Liver (tissue), 9 donors: ENCODE data around the gene SLC4A5. TPM values are rescaled to one million over a fixed set of nuclear protein-coding genes. Genes with fewer than 3 reads are reported as not detected.

ENCODE experiments used
- DNase-seq: peaks from one replicate; pipeline ENCODE4 v3.0.0-alpha.2; 2017; ENCODE audit warnings: low spot score
- H3K27ac ChIP-seq, 2 donors: one replicate each; pipeline ENCODE4 v1.7.0; 2013; ENCODE audit warnings: inconsistent platforms in 2 of 2, low read length in 2 of 2, control low read depth in 1 of 2, low read depth in 1 of 2, mild to moderate bottlenecking in 1 of 2
- H3K27me3 ChIP-seq, 4 donors: one replicate each; pipeline versions ENCODE4 v1.6.1 to v1.7.0; 2013; ENCODE audit warnings: low read length in 3 of 4, inconsistent platforms in 1 of 4, mild to moderate bottlenecking in 1 of 4, moderate library complexity in 1 of 4; ENCODE audit not compliant: control insufficient read depth in 4 of 4, insufficient read depth in 4 of 4
- H3K36me3 ChIP-seq, 4 donors: one replicate each; pipeline versions ENCODE4 v1.6.1 to v1.7.0; 2013; ENCODE audit warnings: low read length in 3 of 4, mild to moderate bottlenecking in 3 of 4, low read depth in 1 of 4, moderate library complexity in 1 of 4; ENCODE audit not compliant: control insufficient read depth in 4 of 4, insufficient read depth in 3 of 4
- H3K4me1 ChIP-seq, 4 donors: one replicate each; pipeline versions ENCODE4 v1.6.1 to v1.7.0; 2013; ENCODE audit warnings: low read length in 3 of 4, mild to moderate bottlenecking in 3 of 4, moderate library complexity in 1 of 4; ENCODE audit not compliant: control insufficient read depth in 4 of 4, insufficient read depth in 4 of 4
- H3K4me3 ChIP-seq, 3 donors: one replicate each; pipeline versions ENCODE4 v1.6.1 to v1.7.0; 2013; ENCODE audit warnings: low read length in 3 of 3, control low read depth in 1 of 3, low read depth in 1 of 3, mild to moderate bottlenecking in 1 of 3
- H3K9ac ChIP-seq, 2 donors: one replicate each; pipeline ENCODE4 v1.7.0; 2013; ENCODE audit warnings: low read length in 2 of 2, mild to moderate bottlenecking in 2 of 2, moderate library complexity in 2 of 2, control low read depth in 1 of 2, low read depth in 1 of 2
- H3K9me3 ChIP-seq, 4 donors: one replicate each; pipeline versions ENCODE4 v1.6.1 to v1.7.0; 2013; ENCODE audit warnings: low read length in 3 of 4; ENCODE audit not compliant: control insufficient read depth in 4 of 4
- EGR1 ChIP-seq, 2 donors: IDR thresholded peaks; 2 replicates each; pipeline ENCODE4 v1.6.1; 2016 to 2018; ENCODE audit warnings: antibody characterized with exemption in 2 of 2, low read depth in 2 of 2
- FOXA1 ChIP-seq: IDR thresholded peaks from 2 replicates; pipeline ENCODE4 v1.6.1; 2016; ENCODE audit warnings: antibody characterized with exemption
- HNF4A ChIP-seq, 2 donors: conservative IDR thresholded peaks; 2 replicates each; pipeline ENCODE4 v1.6.1; 2016; ENCODE audit warnings: antibody characterized with exemption in 2 of 2, mild to moderate bottlenecking in 2 of 2
- JUND ChIP-seq, 2 donors: IDR thresholded peaks; 2 replicates each; pipeline ENCODE4 v1.6.1; 2016; ENCODE audit warnings: antibody characterized with exemption in 2 of 2
- NR2F2 ChIP-seq: IDR thresholded peaks from 2 replicates; pipeline ENCODE4 v1.6.1; 2016; ENCODE audit warnings: antibody characterized with exemption
- RAD21 ChIP-seq, 2 donors: IDR thresholded peaks; 2 replicates each; pipeline ENCODE4 v1.6.1; 2016; ENCODE audit warnings: antibody characterized with exemption in 2 of 2, mild to moderate bottlenecking in 2 of 2
- REST ChIP-seq: IDR thresholded peaks from 2 replicates; pipeline ENCODE4 v1.6.1; 2016; ENCODE audit warnings: antibody characterized with exemption, mild to moderate bottlenecking
- RXRA ChIP-seq, 2 donors: IDR thresholded peaks; 2 replicates each; pipeline ENCODE4 v1.6.1; 2017 to 2018; ENCODE audit warnings: antibody characterized with exemption in 2 of 2, mild to moderate bottlenecking in 1 of 2
- SP1 ChIP-seq: IDR thresholded peaks from 2 replicates; pipeline ENCODE4 v1.6.1; 2018; ENCODE audit warnings: antibody characterized with exemption, mild to moderate bottlenecking
- TAF1 ChIP-seq: conservative IDR thresholded peaks from 2 replicates; pipeline ENCODE4 v1.6.1; 2016; ENCODE audit warnings: antibody characterized with exemption, mild to moderate bottlenecking
- YY1 ChIP-seq: IDR thresholded peaks from 2 replicates; pipeline ENCODE4 v1.6.1; 2016; ENCODE audit warnings: antibody characterized with exemption, mild to moderate bottlenecking
- WGBS: extraction: QIAGEN DNeasy Blood & Tissue Kit; methylation state at CpG from one replicate; pipeline ENCODE4 v1.1.7; 2013; 5-methylcytosine and 5-hydroxymethylcytosine counted together
- polyA plus RNA-seq, 2 donors: library from polyadenylated mRNA; stranded (reverse) in 1 of 2; unstranded in 1 of 2; fragments of 200-250 nt in 1 of 2; fragments of >200 nt in 1 of 2; fragmentation: Nextera tagmentation in 1 of 2; extraction: Ambion mirVana in 1 of 2; gene quantifications; one replicate each; pipeline versions ENCODE4 v1.2.1 to v1.2.3, GENCODE V29; 2013 to 2015
- total RNA-seq, 2 donors: library from RNA; depleted of rRNA; stranded (reverse); fragments of >200 nt; gene quantifications; one replicate each; pipeline ENCODE4 v1.2.3, GENCODE V29; 2014
- TF ChIP-seq, protein P1 (sequence below): fragments of 150-350 bp; IDR thresholded peaks from 2 replicates; pipeline ENCODE4 v1.5.1; 2017; ENCODE audit warnings: improper control_type of control experiment, low read depth, low read length; ENCODE audit not compliant: missing input control
- TF ChIP-seq, protein P2 (sequence below): IDR thresholded peaks from 2 replicates; pipeline ENCODE4 v1.6.1; 2016; ENCODE audit warnings: antibody characterized with exemption
- TF ChIP-seq, protein P3 (sequence below): IDR thresholded peaks from 2 replicates; pipeline ENCODE4 v1.6.1; 2016; ENCODE audit warnings: antibody characterized with exemption
- TF ChIP-seq, protein P4 (sequence below): IDR thresholded peaks from 2 replicates; pipeline ENCODE4 v1.6.1; 2016; ENCODE audit warnings: antibody characterized with exemption
- donor health status: healthy.
- donor health status: healthy.
- donor health status: healthy.
- donor health status: healthy.
- donor health status: healthy.

SLC4A5 gene
- total and polyA plus RNA-seq, 4 donors: 0.12 to 0.50 (median 0.29) TPM

DNA sequence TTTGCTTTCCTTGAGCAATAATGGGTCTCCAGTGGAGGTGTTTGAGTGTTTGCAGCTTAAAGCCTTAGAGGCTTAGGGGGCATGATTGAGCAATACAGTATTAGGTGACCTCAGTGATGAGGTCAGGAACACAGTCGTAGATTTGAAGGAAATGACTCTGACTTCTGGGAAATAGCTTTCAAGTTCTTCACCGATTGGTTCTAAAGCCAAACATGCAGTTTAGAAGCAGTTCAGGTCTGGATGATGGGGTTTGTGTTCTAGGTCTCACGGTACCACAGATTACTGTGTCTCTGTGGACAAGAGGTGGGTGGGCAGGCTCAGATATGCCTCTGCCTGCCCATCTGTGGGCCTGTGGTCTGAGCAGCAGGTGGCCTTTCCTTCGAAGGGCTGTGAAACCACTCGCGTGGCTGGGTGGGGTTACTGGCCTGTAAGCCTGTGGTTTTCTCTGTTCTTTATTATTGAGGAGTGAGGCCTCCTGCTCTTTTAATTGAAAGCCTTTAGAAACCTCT is 137.0 kb downstream of the SLC4A5 start (continued):
- TF ChIP-seq, protein P1, sequence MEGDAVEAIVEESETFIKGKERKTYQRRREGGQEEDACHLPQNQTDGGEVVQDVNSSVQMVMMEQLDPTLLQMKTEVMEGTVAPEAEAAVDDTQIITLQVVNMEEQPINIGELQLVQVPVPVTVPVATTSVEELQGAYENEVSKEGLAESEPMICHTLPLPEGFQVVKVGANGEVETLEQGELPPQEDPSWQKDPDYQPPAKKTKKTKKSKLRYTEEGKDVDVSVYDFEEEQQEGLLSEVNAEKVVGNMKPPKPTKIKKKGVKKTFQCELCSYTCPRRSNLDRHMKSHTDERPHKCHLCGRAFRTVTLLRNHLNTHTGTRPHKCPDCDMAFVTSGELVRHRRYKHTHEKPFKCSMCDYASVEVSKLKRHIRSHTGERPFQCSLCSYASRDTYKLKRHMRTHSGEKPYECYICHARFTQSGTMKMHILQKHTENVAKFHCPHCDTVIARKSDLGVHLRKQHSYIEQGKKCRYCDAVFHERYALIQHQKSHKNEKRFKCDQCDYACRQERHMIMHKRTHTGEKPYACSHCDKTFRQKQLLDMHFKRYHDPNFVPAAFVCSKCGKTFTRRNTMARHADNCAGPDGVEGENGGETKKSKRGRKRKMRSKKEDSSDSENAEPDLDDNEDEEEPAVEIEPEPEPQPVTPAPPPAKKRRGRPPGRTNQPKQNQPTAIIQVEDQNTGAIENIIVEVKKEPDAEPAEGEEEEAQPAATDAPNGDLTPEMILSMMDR: no peak
- TF ChIP-seq TAF1 (no peak), NR2F2 (no peak), HNF4A (conservative IDR thresholded peaks at IDR 0.05) (no peak), JUND (IDR thresholded peaks at IDR 0.05) (no peak), YY1 (no peak), SP1 (no peak), RXRA (IDR thresholded peaks at IDR 0.05) (no peak)
- TF ChIP-seq, protein P2, sequence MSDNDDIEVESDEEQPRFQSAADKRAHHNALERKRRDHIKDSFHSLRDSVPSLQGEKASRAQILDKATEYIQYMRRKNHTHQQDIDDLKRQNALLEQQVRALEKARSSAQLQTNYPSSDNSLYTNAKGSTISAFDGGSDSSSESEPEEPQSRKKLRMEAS: no peak
- TF ChIP-seq, protein P3, sequence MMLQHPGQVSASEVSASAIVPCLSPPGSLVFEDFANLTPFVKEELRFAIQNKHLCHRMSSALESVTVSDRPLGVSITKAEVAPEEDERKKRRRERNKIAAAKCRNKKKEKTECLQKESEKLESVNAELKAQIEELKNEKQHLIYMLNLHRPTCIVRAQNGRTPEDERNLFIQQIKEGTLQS: no peak

DNA sequence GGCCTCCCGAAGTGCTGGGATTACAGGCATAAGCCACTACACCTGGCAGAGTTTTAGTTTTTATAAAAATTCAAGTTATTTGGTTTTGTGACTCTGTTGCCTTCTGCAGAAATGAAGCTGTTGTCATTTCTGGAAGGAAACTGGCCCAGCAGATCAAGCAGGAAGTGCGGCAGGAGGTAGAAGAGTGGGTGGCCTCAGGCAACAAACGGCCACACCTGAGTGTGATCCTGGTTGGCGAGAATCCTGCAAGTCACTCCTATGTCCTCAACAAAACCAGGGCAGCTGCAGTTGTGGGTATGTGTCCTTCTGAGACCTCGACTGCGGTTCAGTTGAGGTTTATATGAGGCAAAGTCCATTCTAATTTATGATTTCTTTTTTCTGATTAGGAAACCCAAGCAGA is 137.6 kb downstream of the SLC4A5 start:
- no peak for DNase-seq
- WGBS: 63% methylated on average over 6 of the region's 6 CpGs
- Histone ChIP-seq H3K27ac (no peak overlapping the region), H3K4me1 (no peaks in the 10 kb centered on the region), H3K27me3 (no peaks in the 10 kb centered on the region), H3K36me3 (no peaks in the 10 kb centered on the region), H3K9me3 (no peaks in the 10 kb centered on the region), H3K4me3 (no peak overlapping the region), H3K9ac (no peak overlapping the region)
- TF ChIP-seq NR2F2 (no peak), RAD21 (IDR thresholded peaks at IDR 0.05) (no peak), EGR1 (IDR thresholded peaks at IDR 0.05; ENCODE audit: low read depth in 2 of 2) (no peak), REST (no peak), FOXA1 (no peak), JUND (IDR thresholded peaks at IDR 0.05) (no peak), HNF4A (conservative IDR thresholded peaks at IDR 0.05) (no peak), RXRA (IDR thresholded peaks at IDR 0.05) (no peak)
- TF ChIP-seq, protein P4, sequence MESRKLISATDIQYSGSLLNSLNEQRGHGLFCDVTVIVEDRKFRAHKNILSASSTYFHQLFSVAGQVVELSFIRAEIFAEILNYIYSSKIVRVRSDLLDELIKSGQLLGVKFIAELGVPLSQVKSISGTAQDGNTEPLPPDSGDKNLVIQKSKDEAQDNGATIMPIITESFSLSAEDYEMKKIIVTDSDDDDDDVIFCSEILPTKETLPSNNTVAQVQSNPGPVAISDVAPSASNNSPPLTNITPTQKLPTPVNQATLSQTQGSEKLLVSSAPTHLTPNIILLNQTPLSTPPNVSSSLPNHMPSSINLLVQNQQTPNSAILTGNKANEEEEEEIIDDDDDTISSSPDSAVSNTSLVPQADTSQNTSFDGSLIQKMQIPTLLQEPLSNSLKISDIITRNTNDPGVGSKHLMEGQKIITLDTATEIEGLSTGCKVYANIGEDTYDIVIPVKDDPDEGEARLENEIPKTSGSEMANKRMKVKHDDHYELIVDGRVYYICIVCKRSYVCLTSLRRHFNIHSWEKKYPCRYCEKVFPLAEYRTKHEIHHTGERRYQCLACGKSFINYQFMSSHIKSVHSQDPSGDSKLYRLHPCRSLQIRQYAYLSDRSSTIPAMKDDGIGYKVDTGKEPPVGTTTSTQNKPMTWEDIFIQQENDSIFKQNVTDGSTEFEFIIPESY: no peak
- TF ChIP-seq, protein P3: no peak
